Measurements from ENCODE around the gene COL19A1.

GRCh38 chr6:70176842-70177550, 310.6 kb downstream of the COL19A1 start:
- TF ChIP-seq CTCF (conservative IDR thresholded peaks at IDR 0.05; ENCODE audit: low read length) (no peak), EZH2phosphoT487 (IDR thresholded peaks at IDR 0.05; ENCODE audit: borderline replicate concordance, low read depth, low read length) (no peak)
